Pulmonary artery endothelial cell (primary cell): Measurements from ENCODE around the gene TMEM235. TPM values are rescaled to one million over a fixed set of nuclear protein-coding genes. Genes with fewer than 3 reads are reported as not detected.

Experiments
- DNase-seq: peaks from one replicate; pipeline ENCODE4 v3.0.0-alpha.2; 2011; ENCODE audit warnings: low read depth, low spot score
- total RNA-seq: library from RNA; depleted of rRNA; stranded (reverse); fragments of >200 nt; gene quantifications from 2 replicates; pipeline ENCODE4 v1.2.3, GENCODE V29; 2014

TMEM235 gene
- total RNA-seq, 1 donor from 2014 or later, result not detected

DNA sequence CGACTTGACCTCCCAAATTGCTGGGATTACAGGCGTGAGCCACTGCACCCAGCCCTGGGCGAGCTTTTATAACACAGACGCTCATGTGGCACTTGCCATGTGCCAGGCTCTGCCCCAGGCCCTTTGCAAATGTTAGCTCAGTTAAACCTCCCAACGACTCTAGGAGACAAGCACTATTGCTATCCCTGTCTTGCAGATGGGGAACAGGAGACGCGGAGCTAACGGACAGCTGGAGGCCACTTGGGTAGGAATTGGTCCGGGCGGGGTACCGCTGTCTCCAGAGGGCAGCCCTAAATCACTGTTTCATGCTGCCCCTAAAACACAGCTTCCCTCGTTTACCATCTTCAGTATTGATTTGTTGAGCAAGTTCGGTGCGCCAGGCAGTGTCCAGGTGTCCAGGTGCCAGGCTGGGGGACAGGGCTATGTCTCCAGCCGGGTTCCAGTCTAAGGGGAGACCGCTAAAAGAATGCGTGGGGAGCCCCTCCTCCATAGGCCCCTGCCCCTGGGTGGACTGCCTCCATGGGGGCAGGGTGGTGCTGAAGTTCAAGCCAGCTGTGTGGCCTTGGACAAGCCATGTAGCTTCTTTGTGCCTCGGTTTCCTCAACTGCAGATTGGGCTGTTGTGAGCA is 23.7 kb downstream of the TMEM235 start:
- no peak for DNase-seq

DNA sequence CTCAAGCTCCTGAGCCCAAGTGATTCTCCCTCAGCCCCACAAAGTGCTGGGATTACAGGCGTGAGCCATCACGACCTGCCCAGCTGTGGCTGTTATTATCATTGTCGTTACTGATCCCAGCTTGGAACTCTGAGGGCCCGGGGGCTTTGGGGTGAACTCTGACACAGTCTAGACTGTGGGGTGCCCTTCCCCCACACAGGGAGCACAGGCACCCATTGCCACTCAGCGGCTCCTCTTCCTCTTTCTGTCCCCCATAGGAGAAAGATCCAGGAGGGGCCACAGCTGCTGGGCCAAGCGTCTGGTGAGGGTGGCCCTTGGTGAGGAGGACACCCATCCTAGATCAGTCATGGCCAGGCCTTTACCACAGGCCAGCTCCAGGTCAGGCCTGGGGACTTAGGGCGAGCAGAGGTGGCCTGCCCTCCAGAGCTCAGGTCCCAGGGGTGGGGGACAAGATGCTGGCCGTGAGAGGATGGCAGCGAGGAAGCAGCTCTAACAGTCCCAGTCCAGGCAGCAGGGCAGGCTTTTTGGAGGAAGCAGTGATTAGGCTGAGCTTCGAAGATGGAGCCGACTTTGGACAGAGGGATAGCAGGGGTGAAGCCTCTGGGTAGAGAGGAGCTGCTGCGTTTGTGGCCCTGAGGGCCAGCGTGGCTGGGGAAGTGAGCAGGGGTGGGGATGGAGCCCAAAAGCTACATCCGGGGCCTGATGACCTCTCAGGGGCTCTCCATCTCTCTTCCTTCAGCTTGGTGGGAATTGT is 24.7 kb downstream of the TMEM235 start:
- DNase-seq, result no peak

DNA sequence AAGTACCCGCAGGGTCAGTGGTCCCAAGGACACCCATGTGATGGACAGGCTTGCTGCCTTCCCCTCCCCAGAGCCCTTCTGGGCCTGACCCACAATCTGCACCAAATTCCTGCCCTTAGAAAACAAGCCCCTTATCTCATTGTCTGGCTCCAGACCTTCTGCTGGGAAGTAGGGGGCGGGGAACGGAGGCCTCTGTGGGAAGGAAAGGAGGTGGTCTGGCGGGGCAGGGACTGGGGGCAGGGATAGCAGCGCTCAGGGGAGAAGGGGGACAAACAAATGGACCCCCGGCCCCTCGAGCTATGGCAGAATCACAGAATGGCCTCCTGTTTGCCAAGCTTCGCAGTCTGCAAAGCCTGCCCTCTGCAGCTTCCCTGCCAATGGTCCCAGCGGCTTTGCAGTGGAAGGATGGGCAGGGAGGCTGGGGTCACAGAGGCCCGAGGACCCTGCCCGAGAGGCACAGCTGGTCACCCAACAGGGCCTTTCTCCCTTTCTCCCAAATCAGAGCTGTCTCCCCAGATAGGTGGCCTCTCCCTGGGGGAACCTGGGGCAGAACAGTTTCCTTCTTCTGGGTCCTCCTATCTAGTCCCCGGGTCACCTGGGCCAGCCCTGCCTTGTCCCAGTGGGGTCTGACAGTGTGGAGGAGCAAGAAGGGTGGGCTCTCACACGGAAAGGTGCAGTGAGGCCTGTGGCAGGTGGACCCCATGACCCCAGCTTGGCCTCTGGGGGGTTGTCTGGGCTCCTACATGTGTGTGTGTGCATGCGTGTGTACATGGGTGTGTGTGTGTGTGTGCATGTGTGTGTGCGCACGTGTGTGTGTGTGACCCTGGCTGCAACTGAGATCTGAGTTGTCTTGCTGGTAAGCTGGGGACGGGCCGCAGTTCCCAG is 25.5 kb downstream of the TMEM235 start:
- no peak for DNase-seq

DNA sequence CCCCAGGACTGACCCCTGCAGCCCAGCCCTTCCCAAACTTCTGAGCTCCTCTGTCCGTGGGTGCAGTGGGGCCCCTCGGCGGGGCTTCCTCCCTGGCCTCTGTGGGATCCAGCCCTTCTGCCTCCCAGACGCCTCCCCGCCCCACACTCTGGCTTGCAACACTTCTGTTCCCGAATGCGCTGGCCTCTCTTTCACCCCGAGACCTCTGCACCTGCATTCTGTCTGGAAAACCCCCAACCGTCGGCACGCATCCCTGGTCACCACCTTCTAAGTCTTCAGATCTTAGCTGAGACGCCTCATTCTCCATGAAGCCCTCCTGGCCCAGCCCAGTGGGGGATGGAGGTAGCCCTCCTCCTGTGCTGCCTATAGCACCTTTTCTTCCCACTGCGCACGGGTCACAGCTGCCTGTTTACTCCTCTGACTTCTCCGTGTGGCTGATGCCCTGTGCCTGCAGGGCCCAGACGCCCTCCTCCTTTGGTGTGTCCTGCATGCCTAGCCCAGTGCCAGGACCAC is 26.4 kb downstream of the TMEM235 start:
- no peak for DNase-seq

DNA sequence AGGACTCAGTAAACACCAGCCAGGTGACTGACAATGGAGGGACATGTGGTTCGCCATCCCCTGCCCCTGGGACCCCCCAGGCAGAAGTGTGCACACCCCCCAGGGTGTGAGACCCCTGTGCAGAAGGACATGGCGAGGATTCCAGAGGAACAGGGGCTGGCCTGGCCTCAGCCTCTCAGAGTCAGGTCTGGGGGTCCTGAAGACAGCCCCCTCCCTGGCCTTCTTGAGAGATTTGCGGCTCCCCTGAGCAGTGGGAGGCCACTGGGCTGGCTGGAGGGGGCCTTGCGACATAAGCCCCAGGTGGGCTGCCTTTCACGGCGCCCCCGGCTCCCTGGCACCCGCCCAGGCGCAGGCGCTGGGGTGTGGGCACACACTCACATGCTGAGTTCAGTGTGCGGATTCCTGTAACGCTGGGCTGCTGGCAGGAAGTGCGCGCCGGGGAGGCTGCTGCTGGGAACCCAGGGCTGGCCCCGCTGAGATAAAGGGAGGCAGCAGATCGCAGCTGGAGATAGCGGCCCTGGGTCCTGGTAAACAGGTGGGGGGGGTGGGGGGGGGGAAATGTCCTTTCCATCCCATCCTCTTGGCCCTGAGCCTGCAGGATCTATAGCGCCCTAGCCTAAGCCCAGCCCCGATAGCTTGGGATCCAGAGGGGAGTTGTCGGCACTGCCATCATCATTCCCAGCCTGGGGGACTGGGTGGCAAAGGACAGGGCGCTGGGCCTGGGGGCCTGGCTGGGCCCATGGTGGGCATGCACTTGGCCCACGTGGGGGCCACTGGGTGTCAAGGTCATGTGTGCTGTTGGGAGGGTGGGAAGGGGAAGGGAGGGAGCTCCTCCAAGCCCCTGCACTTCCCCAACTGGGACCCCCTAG is 27.1 kb downstream of the TMEM235 start:
- peak; percentile 22 for DNase-seq

DNA sequence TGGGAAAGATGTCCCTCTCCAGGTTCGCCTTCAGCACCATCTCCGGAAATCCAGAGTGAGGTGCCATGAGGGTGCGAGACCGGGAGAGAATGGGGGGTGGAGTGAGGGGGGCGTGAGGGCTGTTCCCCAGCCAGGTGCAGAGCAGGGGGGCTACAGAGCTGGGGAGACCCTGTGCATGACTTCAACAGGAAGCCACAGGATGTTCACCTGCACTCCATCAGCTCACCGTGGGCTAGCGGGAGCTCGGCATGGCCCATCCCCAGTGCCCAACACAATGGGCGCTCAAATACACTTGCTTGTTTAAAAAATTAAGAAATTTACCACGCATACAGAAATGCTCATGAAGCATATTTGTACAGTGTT is 27.7 kb downstream of the TMEM235 start:
- DNase-seq, result no peak

DNA sequence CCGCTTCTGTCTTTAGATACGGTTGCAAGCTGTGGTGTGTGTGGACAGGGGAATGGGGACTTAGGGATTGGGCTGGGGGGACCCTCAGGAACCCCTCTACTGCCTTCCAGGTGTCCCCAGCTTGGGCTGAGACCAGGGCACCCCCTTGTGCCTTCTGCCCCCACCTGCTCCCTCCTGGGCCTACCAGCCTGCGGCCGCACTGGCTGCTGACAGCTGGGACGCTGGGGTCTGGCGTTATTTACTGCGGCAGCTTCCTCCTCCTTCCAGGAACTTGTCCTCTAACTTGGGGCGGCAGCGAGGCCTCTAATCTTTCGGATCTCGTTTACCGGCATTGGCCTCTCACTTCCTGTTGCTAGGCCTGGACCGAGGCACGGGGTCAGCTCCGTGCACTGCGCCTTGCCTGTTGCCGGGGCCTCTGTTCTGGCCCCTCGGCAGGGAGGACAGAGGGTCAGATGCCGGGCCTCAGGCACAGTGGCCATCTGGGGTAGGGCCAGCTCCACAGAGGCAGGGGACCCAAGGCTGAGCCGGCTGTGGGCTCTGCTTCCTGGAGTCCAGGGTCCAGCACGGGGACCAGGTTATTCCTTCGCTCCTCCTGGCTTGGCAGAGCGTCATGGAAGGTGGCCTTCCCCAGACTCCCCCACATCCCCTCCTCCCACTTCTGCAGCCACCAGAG is 31.8 kb downstream of the TMEM235 start:
- no peak for DNase-seq

DNA sequence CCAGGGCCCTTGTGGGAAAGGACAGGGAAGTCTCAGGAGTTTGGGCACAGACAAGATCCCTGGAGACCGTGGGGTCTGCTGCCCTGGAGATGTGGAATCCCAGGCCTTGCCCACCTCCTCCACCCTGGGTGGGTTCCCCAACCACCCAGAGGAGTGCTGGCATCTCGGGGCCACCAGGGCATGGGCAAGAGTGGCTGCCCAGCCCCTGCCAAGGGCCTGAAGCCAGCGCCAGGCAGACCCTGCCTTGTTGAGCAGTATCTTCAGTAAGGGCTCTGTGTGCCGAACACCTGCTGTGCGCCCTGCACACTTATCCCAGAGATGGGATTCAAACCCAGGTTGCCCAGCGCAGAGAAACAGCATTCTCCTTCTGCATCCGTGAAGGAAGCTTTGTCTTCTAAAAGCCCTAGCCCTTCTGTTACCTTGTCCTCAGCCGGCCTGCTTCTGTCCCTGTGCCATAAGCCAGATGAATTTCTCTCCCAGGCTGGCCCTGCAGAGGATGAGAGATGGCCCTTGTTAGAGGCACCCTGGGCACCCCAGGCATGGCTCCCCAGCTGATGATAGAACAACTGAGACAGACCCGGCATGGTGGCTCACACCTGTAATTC is 32.4 kb downstream of the TMEM235 start:
- no peak for DNase-seq

DNA sequence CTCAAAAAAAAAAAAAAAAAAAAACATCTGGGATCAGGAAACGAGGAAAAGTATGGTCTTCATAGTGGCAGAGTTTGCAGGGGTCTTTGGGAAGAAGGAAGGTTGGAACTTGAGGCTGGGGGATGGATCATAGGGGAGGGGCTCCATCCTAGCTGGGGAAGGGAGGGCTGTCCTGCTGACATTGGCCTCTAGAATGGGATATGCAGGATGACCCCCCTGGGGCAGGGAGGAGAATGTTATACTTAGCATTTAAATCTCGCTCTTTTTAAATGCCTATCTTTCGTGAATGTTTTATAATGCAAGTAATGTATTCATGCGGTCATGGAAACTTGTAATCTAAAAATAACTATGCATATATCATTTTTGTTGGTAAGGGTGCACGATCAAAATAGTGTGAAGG is 33.2 kb downstream of the TMEM235 start:
- no peak for DNase-seq

DNA sequence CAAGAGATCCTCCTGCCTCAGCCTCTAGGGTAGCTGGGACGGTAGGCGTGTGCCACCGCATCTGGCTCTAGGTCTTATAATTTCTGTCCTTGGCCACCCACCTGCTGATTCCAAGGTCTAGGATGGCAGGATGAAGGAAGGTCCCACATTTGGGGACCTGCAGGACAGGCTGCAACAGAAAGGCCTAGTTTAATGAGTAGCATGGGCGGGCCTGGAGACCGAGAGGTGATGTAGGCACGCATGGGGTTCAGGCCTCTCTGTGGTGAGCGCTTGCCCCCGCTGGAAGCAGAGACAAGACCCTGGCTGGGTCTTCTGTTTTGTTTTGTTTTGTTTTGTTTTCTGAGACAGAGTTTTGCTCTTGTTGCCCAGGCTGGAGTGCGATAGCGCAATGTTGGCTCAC is 33.7 kb downstream of the TMEM235 start:
- DNase-seq, result no peak

DNA sequence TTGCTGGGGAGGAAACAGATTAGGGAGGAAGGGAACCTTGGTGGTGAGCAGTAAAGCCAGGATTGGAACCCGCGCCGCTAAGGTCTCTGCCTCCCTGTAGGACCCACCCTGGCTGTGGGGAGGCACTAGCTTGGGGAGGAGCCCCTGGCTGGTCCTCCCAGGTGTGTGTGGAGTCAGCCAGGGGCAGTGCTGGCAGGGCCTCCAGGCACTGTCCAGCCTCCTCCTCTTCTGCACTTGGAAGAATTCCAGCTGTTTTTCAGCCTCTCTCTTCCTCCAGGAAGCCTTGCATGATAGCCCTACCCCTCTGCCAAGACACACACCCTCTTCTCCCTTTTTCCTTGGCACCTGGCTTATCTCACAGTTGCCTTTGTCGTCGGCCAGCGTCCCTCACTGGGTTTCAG is 34.8 kb downstream of the TMEM235 start:
- no peak for DNase-seq

DNA sequence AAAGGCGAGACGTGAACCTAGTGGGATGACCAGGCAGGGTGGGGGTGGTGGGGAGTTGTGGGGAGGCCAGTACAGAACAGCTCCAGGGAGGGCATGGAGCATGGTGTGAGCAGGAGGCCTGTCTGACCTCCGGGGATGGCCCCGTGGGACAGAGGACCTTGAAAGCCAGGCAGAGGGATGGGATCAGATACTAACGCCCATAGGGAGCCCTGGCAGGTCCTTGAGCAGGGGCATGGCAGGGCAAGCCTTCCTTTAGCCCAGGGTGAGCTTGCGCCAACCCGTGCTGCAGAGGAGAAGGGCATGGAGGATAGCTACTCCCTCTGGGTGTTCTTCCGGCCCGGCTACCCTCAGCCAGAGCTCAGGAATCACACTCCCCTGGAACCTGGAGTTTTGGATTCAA is 35.3 kb downstream of the TMEM235 start:
- DNase-seq, result no peak

DNA sequence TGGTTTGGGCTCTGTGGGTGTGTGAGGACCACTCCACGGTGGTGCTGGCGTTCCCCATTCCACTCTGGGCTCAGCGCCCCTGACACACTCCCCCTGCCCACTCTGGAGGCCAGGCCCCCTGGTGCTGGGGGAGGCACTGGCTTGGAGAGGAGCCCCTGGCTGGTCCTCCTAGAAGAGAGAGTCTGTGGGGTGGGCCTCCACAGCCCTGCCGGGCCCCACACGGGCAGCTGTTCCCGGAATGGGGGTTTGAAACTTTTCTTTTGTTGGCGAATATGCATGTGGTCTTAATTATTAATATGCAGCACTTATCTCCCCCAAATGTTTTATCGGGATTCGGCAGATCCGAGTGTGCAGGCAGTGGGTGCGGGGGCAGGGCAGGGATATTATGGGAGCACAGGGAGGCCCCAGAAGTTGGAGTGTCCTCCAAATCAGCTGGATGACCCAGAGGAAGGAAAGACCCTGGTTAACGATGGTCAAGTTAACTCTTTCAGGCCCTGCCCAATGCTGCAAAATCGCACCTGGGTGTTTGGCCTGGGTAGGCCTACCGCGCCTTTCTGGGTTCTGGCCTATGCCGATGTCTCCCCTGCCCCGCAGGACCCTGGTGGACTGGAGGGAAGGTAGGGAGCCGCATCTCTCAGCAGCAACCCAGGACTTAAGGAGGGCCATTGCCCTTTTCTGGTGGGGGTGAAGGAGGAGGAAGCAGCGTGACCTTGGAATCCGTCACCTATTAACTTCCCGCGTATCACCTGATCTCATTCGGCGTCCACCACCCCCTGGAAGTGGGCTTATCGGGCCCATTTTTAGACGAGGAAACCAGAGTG is 36.0 kb downstream of the TMEM235 start:
- no peak for DNase-seq

DNA sequence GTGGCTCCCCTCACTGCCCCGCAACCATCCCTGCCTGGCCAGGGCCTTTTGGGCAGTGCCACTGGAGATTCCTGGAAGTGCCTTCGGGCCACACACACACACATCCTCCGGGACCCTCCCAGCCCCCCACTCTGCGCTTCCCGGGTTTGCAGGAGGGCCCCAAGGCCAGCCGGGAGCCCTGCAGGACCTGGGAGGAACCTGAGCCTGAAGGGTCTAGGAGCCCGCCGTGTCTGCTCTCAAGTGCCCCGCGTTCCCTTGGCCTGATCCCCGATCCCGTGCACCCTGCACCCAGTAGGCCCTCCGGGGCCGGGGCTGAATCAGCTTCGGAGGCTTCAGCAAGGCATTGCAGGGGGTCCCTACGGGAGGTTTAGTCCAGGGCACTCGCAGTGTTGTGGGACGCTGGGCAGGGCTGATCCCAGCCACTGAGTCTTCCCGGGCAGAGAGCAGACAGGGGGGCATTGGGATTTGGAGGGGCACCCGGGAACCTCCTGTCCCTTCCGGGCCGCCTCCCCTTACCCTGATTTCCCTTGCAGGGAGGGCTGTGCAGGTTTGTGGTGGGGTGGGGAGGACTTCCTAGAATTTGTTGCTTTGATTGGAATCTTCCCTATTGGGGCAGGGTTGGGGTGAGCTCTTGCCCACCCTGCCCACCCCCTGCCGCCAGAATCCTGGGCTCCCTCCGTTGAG is 36.9 kb downstream of the TMEM235 start:
- DNase-seq, result no peak

DNA sequence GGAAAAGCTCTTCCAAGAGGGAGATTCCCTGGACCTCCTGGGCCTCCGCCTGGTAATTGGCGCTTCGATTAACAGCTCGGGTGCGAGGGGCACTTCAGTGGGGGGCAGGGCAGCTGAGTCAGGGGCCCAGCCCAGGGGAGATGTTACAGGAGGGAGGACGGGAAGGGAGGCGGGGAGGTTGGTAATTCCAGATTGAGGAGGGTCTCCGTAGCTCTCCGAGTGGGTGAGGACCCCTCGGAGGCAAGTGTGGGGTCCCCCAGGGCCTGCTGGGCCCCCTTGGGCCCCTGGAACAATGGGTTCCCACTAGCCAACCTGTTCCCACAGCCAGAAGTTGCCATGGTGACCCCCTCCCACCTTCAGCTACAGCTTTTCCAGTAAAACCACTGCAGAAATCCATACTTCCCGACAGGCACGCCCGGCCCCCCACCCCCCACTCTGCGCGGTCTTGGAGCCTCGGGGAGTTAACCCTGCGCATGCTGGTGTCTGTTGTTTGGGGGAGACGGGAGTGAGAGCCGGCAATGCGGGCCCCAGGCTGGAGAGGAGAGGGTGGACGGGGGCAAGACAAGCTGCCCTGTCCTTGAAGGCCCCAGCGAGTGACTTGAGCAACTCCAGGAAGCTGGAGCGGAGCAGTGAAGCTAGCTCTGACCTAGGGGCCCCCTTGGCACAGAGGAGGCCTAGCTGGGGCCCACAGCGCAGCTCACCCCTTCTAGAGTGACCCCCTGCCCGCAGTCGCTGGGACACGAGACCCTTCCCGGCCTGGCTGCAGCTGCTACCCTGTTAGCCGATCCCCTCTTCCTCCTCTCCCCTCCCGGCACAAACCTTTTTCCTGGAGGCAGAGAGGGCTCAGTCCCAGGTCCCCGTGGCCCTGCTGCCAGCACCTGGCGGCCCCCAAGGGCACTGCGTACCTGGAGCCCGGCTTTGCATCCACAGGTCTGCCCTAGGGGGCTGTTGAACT is 37.8 kb downstream of the TMEM235 start:
- DNase-seq, result no peak

DNA sequence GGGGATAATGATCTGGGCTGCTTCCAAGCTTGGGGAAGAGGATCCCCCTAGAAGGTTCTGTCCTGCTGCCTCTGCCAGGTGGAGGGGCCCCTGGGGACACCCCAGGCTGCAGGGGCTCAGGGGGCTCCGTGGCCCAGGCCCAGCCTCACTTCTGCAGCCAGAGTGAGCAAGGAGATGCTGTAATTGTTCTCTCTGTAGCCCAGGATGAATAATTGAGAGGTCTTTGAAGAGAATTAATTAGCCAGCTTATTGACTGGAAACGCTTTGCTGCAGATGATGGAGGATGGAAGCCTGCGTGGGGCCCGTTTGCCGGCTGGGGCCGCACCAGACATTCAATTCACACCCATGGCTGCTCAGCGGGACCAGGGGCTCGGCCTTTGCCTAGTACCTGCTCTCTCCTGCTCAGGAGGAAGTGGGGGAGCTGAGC is 38.5 kb downstream of the TMEM235 start:
- DNase-seq, result no peak

DNA sequence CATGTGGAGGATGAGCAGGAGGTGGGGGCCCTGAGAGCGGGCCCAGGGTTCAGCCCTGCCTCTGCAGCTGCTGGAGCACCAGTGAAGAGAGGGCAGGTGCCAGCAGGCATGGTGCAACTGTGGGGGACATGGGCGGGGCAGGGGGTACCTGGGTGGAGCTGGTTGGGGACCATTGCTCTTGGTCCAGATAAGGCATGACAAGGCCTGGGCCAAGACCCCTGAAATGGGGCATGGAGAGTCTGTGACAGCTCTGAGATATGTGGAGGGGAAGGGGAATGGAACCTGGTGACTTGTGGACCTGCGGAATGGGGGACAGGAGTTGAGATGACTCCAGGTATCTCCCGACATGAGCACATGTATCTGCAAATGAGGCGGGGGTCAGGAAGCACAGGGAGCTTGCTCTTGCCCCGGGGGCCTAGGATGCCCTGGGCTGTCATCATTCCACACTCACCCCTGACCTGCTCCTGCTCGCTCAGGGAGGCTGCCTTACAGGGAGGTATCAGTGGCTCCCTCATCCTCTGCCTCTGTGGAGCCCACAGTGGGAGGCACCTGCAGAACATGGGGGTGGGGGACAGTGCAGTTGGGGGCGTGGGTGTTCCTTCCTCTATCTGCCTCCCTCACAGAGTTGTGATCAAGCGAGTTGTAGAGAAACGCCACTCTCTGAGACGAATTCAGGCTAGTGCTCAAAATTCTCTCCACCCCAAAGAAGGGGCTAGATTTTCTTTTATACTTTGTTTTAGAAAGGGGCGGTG is 40.2 kb downstream of the TMEM235 start:
- DNase-seq, result no peak
